ENCODE results near the gene NUP35. TPM values are rescaled to one million over a fixed set of nuclear protein-coding genes. Genes with fewer than 3 reads are reported as not detected.

The NUP35 gene, protein sequence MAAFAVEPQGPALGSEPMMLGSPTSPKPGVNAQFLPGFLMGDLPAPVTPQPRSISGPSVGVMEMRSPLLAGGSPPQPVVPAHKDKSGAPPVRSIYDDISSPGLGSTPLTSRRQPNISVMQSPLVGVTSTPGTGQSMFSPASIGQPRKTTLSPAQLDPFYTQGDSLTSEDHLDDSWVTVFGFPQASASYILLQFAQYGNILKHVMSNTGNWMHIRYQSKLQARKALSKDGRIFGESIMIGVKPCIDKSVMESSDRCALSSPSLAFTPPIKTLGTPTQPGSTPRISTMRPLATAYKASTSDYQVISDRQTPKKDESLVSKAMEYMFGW
- 10 to 100 TPM; 25.9 to 30.5 (median 29.1) TPM for polyA plus RNA-seq (ENCODE audit: insufficient read length in 4 of 4)

DNA sequence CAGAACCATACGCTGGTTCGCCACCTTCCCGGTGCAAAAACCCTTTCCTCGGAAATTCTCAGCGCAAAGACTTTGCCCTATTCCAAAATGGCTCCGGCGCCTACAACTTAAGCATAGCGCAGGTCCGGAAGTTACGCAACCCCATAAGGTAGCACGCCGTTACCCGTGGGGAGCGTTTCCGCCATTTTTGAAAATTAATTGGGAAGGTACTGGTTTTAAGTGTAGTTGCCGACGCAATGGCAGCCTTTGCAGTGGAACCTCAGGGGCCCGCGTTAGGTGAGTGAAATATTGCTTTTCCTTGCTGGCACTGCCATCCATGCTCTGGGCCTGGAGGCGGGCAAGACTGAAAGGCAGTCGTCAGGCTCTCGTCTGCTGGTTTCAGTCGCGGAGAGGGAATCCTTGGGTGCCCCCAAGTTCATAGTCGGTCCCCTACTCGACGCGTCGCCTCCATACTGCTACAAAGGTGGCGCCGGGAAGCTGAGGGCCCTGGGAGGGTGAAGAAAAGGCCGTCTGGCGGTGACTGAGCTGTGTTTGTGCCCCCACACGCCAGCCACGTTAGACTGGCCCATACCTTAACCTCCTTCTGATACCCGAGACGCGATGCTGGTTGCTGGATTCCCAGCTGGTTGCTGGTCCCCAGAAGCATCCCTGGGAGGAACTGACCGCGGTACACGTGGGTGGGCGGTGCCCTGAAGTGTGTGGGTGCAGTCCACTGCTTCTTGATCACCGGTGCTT, at the start of gene NUP35:
Gene NUP35 (plus strand): TSS at position 222 of the 735 bp plus-strand sequence. CDS start 15 bp downstream, at position 237.
- peak; percentile 90 to 94 (median 92) for DNase-seq (ENCODE audit: low read depth in 4 of 4, low spot score in 3 of 4)

DNA sequence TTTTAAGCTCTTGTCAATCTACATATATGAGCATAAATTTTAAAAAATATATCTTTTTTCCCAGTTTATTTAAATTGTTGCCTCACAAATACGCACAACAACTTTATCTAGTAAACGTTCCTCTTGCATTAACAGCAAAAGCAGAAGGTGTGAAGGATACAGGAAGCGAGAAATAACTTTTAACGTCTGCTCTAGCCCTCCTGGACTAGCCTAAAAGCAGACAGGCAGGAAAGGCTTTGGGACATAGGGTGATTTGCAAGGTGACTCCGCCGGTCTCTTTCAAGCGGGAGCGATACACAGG, 46.1 kb upstream of the NUP35 start:
- no peak for DNase-seq (ENCODE audit: low read depth in 4 of 4, low spot score in 3 of 4)

DNA sequence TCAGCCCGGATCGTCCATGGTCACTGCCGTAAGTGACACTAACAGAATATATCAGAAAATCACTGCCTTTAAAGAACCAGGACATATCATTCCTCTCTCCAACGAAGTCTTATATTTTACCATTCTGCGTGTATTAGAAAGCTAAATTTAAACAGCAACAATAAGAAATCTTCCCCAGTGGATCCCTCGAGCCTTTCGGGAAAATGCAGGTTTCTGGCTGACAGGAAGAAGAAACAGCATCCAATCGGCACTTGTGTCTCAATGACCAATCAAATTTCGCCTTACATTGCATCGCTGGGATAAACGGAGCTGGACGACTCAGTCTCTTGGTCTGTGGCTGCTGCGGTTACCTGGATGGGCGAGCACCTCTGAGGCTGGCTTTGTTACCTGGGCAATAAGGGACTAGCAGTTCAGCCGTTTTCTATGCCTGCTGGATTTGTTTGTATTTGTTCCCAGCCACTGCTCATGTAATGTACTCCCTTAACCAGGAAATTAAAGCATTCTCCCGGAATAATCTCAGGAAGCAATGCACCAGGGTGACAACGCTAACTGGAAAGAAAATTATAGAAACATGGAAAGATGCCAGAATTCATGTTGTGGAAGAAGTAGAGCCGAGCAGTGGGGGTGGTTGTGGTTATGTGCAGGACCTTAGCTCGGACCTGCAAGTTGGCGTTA, 45.6 kb upstream of the NUP35 start, which contains the start of gene DUSP19:
Gene DUSP19 (plus strand): TSS at position 284 of the 675 bp plus-strand sequence. CDS start 187 bp downstream, at position 471.
- DNase-seq (ENCODE audit: low read depth in 4 of 4, low spot score in 3 of 4): peak; percentile 97 to 98 (median 98)

DNA sequence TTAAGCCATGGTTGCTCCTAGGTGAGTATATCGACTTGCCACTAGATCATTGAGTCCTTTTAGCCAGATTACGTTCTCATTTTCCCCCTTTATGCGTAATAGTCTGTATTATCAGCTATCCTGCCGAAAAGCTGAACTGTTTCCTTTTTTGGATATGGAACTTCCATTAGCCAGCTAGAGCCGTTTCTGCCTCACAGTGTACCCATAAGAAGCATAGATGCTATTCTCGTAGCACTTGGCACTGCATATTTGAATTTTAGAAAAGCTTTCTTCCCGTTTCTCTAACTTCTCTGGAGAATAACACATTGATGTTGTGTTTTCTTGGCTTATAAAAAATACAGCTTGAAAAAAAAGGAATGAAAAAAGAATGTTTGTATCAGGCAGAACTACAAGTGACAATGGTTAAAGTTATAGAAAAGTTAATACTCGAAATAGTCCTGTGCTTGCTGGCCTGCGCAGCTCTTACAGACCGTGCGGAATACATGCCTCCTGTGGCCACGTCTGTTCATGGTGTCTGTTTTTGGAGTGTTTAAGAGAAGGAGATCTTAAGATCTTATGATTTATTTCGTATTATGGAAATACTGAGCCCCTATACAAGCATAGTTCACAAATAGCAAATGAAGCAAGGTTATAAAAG, 45.0 kb upstream of the NUP35 start:
- DNase-seq (ENCODE audit: low read depth in 4 of 4, low spot score in 3 of 4): no peak

DNA sequence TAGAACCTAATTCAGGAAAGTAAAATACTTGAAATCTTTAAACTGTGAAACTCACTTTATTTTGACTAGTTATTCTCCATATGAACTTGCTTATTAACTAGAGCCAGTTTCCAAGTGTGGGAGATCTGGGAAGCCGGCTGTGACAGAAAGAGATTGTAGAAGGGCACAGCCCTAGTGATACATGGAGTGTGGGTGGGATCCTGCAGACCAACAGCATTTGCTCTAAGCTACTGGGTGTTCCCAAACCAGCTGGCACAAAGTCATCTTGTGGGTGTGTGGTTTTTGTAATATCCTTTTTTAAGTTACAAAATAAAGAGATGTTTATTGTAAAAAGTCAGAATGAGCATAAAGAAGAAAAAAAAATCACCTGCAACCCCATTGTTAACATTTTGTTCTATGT, 42.3 kb upstream of the NUP35 start:
- DNase-seq (ENCODE audit: low read depth in 4 of 4, low spot score in 3 of 4): no peak

DNA sequence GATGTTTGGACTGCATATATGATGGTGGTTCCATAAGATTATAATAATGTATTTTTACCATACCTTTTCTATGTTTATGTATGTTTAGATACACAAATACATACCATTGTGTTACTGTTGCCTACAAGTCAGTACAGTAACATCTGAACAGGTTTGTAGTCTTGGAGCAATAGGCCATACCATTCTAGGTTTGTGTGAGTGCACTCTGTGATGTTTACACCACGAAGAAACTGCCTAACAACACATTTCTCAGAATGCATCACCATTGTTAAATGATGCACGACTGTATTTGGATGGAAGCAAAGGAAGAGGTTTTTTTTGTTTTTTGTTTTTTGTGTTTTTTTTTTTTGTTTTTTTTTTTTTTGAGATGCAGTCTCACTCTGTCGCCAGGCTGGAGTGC, 36.2 kb upstream of the NUP35 start:
- DNase-seq (ENCODE audit: low read depth in 4 of 4, low spot score in 3 of 4): no peak

DNA sequence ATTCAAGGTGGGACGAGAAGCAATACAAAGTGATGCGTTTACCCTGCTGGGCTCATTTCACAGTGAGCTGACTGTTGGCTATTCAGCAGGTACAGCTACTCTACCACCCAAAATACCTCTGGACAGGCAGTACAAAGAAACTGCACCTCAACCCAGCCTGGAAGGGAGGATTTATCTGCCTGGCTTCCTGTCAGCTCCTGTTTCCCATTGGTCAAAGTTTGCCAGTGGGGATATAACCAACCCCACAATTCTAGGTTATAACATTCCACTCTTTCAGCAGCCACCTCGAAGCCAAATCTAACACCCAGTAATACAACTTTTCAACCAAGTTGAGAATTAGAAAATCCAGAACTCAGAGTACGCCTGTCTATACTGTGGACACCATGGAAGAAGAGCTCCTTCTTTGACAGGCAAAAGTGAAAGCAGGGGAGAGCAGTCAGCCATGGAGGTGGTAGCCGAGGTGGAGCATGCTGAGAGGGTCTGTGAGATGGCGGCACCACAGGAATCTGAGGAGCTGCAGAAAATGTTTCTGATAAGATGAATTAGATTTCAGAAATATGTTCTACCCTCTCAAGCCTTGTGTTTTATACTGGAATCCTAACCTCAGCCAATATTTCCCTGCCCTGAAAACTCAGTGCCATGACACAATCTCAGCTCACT, 34.9 kb upstream of the NUP35 start:
- DNase-seq (ENCODE audit: low read depth in 4 of 4, low spot score in 3 of 4): no peak

DNA sequence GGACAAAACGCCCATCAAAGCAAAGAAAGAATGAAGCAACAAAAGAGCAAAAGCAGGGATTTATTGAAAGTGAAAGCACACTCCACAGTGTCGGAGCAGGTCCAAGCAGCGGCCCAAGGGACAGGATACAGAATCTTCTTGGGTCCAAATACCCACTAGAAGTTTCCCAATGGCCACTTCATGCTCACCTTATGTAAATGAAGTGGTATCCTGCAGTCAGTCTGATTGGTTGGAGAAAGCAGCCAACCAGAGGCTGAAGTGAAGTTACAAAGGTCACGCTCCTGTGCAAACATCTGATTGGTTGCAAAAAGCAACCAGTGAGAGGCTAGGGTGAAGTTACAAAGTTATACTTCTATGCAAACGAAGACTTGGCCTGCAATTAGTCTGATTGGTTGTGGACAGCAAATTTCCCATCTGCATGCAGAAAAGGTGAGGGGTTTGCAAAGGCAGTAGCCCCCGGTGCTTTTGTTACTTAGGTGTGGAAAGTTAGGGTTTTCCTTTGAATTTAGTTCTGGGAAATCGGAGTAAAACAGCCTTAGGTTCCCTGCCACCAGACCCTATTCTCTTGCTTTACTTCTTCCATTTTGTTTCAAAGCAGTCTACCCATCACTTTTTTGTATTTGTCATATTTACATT, 32.8 kb upstream of the NUP35 start:
- no peak for DNase-seq (ENCODE audit: low read depth in 4 of 4, low spot score in 3 of 4)

DNA sequence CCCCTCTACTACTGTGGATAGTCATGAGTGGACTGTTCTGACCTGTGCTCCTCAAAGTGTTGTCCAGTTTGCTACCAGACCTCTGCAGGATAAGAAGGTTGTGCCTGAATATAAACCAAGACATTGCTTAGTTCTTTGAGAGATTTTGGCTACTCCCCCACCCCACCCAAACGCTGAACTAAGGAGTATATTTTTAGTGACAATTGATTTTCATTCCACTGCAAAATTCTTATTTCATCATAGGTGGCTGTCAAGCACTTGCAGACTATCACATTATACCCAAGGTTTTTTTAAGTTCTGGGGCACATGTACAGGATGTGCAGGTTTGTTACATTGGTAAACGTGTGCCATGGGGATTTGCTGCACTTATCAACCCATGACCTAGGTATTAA, 32.3 kb upstream of the NUP35 start:
- DNase-seq (ENCODE audit: low read depth in 4 of 4, low spot score in 3 of 4): no peak

DNA sequence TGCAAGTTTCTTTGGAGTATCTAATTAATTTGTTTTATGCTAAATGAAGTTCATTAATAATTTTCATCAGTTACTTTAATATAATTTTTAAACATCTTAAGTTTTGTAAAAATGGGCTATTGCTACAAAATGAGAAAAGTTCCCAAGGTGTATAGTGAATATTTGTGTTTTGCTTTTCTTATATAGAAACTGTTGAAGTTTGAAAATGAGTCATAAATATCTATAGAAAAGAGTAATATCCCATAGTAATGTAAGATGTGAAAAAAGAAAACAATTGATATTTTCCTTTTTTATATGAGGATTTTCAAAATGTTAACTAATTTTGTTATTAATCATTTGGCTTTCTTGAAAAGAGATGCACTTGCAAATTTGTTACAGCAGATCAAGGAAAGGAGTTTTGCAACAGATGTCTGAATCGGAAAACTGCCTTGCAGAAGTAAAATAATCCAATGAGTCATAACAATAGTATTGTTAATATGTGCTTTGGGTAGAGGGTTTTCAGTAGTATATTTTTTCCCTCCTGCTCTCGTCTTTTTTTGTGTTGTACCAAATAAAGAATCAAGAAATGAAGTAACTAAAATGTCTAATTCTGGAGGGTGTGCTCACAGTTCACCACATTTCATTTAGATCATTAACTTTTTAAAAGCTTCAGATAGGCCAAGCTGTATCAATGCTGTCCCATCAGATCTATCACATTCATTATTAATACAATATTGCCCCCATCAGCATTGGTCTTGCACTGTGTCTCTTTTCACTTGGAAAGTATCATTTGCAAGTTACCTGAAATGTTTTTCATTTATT, 30.2 kb upstream of the NUP35 start:
- DNase-seq (ENCODE audit: low read depth in 4 of 4, low spot score in 3 of 4): no peak

DNA sequence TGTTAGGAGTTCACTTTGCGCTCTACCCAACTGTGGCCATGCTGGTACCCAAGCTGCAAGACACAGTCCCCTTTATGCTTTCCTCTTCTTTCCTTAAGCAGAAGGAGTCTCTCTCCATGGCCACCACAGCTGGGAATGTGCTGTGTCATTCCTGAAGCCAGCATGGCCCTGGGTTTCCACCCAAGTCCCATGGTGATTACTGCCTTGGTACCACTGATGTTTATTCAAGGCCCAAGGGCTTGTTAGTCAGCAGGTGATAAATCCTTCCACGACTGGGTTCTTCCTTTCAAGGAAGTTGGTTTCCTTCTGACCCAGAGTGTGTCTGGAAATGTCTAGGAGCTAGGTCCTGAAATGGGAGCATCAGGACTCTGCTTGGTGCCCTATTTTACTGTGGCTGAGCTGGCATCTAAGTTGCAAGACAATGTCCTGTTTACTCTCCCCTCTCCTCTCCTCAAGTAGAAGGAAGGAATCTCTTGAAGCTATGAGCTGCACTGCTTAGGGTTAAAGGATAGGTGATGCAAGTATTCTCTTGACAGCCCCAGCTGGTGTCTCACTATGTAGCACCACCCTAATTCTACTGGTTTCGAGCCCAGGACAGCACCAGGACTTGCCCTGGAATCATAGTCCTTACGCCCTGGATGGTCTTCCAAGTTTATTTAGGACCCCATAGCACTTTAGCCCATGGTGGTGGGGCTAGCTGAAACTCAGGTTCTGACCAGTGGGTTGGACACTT, 18.7 kb upstream of the NUP35 start:
- DNase-seq (ENCODE audit: low read depth in 4 of 4, low spot score in 3 of 4): no peak

DNA sequence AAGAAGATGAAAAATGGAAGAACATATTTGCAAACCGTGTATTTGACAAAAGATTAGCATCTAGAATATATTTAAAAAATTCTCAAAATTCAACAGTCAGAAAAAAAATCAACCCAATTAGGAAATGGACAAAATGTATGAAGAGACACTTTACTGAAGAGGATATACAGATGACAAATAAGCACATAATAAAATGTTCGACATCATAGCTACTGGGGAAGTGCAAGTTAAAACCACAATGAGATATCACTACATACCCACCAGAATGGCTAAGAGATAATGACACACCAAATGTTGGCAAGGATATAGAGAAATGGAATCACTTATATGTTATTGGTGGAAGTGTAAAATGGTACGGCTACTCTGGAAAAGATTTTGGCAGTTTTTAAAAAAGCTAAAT, 11.7 kb upstream of the NUP35 start:
- DNase-seq (ENCODE audit: low read depth in 4 of 4, low spot score in 3 of 4): no peak

DNA sequence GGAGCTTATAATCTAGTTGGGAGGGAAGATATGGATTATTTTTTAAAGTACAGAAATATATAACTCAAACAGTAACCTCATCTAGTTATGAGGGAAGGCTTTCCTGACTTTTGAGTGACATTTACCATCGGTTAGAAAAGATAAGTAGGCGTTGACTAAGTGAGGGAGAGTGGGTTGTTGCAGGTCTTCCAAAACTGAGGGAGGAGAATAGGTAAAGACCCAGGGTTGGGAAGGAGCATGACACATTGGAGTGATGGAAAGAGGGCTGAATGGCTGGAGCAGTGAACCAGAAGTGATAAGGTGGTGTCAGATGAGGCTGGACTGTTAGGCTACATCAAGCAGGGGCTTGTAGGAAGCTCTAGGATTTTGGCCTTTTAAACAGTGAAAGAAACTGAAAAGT, 10.6 kb upstream of the NUP35 start:
- DNase-seq (ENCODE audit: low read depth in 4 of 4, low spot score in 3 of 4): no peak

DNA sequence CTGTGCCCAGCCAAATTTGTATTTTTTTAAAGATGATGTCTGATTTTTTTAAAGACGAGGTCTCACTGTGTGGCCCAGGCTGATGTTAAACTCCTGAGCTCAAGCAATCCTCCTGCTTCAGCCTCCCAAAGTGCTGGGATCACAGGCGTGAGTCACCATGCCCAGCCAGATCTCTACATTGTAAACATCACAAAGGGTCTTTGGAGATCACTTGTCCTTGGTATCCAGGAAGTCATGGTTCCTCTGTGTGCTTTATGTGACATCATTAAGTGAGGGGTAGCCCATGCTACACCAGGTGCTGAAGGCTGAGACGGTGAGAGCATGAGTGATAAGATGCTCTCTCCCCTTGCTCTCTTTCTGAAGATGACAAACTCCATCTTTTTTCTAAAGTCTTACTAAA, 7.0 kb upstream of the NUP35 start:
- DNase-seq (ENCODE audit: low read depth in 4 of 4, low spot score in 3 of 4): no peak

DNA sequence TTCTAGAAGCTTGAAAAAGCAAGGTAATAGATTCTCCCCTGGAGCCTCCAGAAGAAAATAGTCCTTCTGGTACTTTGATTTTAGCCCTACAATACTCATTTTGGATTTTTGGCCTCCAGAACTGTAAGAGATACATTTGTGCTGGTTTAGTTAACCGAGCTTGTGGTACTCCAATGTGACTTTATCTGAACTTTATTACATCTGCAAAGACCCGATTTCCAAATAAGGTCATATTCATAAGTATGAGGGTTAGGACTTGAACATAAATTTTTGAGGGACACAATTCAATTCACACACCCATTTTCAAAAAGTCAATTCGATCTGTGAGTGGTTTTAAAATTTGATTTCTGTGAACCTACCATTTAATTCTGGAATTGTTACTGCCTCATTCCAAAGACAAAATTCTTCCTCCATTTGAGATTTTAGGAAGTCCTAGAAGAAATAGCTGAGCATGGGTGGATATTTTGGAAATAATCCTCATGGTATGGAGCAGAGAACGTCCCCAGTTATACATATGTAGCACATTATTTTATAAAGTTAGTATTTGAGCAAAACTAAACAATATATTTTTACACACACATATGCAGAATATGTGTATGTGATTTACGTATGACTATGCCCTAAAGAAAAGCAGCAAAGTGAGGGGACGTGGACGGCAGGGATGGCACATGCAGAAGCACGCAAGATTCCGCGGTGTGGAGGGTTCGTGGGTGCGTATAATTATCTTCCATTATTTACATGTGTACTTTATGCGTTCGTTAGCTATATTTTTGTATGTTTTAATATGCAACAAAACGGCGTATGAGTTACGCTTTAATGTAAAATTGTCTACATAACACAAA, 905 bp upstream of the NUP35 start:
- DNase-seq (ENCODE audit: low read depth in 4 of 4, low spot score in 3 of 4): no peak

DNA sequence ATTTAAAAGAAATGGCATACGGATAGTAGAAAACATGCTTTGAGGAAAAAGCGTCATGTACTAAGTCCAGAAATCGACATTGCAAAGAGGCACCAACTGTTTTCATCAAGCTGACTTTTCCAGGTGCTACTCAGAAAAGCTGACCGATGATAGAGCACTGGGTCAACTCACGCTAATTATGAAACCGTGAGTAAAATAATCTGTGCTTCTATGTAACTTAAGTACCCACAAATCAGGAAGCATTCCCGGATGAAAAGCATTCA, 353 bp upstream of the NUP35 start:
- no peak for DNase-seq (ENCODE audit: low read depth in 4 of 4, low spot score in 3 of 4)

DNA sequence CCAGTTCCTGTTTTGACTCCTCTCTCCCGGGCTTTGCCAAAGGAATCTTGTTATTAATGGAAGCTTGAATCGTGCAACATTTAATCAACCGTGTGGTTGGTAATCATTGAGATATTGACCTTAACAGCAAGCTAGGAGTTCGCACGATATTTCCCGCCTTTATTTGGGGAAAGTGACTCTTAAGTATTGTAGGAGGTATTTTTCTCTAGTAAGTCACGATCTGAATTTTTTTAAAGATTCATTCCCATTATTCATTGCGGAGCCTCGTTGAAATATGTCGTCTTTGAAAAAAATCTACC, 663 bp downstream of the NUP35 start:
- no peak for DNase-seq (ENCODE audit: low read depth in 4 of 4, low spot score in 3 of 4)

DNA sequence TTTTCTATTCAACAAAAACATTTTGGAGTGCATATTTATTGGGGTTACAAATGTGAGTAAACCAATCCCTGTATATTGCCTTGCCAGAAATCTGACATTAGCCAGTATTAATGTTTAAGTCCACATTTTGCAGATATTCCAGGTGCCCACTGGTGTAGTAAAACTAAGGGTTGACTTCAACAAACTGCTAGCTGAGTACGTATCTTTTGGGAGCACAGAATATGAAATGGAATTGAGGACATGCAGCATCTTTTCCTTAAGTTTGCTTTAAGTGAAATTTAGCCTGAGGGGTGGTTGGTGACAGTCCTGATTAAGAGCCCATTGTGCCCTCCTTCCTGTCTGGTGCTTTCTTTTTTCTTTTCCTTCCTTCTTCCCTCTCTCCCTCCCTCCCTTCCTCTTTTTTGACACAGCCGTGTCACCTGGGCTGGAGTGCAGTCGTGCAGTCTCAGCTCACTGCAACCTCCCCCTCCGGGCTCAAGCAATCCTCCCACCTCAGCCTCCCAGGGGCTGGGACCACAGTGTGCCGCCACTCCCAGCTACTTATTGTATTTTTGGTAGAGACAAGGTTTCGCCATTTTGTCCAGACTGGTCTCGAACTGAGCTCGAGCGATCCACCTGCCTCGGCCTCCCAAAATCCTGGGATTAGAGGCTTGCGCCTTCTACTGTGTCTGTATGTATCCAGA, 1.6 kb downstream of the NUP35 start:
- no peak for DNase-seq (ENCODE audit: low read depth in 4 of 4, low spot score in 3 of 4)

Data from right renal pelvis (tissue), 4 donors.